Nephron (organoid): ENCODE results near the gene TSPAN16.

Source experiments
- H3K27ac Mint-ChIP-seq, 3 experiments: 2 replicates each; pipeline ENCODE4 v1.8.0; 2020; ENCODE audit warnings: mixed read lengths in 3 of 3, mild to moderate bottlenecking in 2 of 3, moderate library complexity in 1 of 3
- H3K27me3 Mint-ChIP-seq: 2 replicates; pipeline ENCODE4 v1.8.0; 2021; ENCODE audit warnings: low read depth, mild to moderate bottlenecking, moderate library complexity, mixed read lengths
- H3K36me3 Mint-ChIP-seq: 2 replicates; pipeline ENCODE4 v1.8.0; 2020; ENCODE audit warnings: low read depth, mixed read lengths
- H3K4me1 Mint-ChIP-seq: 2 replicates; pipeline ENCODE4 v1.8.0; 2020; ENCODE audit warnings: mixed read lengths
- H3K4me3 Mint-ChIP-seq, 3 experiments: 2 replicates each; pipeline ENCODE4 v1.8.0; 2020; ENCODE audit warnings: mild to moderate bottlenecking in 3 of 3, mixed read lengths in 3 of 3, moderate library complexity in 2 of 3
- H3K9me3 Mint-ChIP-seq: 2 replicates; pipeline ENCODE4 v1.8.0; 2020; ENCODE audit warnings: mixed read lengths
- TF ChIP-seq, protein P1 (sequence below), 3 experiments: fragments of 200-600 bp; sonication (generic); IDR thresholded peaks; one replicate each; pipeline ENCODE4 v1.5.0; 2021; ENCODE audit warnings: antibody characterized with exemption in 3 of 3; ENCODE audit not compliant: unreplicated experiment in 3 of 3

The TSPAN16 gene

DNA sequence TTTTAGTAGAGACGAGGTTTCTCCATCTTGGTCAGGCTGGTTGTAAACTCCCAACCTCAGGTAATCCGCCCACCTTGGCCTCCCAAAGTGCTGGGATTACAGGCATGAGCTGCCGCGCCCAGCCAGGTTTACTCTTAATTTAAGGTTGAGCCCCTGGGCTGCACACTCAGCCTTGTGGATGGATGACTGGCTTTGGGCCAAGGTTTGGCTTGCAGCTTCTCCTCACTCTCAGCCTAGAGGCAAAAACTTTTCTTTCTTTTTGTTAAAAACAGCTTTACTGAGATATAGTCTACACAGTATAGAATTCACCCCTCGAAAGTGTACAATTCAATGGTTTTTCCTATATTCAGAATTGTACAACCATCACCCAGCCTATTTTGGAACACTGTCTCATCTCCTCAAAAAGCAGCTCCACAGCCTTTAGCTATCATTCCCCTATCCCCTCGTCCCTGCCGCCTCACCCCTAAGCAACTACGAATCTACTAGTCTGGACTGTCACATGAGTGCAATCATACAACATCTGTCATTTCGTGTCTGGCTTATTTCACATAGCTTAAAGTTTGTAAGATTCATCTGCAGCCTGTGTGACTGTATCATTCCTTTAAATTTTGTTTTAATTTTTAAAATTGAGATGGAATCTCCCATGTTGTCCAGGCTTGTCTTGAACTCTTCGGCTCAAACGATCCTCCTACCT lies 14.5 kb upstream of the TSPAN16 start:
- peak overlapping the region in 1 of 3 experiments; percentile 6 for H3K4me3 Mint-ChIP-seq
- peaks cover 3% of the 10 kb centered on the region for H3K36me3 Mint-ChIP-seq
- H3K9me3 Mint-ChIP-seq = peaks cover 2% of the 10 kb centered on the region
- H3K4me1 Mint-ChIP-seq = peaks cover 17% of the 10 kb centered on the region
- peaks cover 3% of the 10 kb centered on the region for H3K27me3 Mint-ChIP-seq
- TF ChIP-seq, protein P1, sequence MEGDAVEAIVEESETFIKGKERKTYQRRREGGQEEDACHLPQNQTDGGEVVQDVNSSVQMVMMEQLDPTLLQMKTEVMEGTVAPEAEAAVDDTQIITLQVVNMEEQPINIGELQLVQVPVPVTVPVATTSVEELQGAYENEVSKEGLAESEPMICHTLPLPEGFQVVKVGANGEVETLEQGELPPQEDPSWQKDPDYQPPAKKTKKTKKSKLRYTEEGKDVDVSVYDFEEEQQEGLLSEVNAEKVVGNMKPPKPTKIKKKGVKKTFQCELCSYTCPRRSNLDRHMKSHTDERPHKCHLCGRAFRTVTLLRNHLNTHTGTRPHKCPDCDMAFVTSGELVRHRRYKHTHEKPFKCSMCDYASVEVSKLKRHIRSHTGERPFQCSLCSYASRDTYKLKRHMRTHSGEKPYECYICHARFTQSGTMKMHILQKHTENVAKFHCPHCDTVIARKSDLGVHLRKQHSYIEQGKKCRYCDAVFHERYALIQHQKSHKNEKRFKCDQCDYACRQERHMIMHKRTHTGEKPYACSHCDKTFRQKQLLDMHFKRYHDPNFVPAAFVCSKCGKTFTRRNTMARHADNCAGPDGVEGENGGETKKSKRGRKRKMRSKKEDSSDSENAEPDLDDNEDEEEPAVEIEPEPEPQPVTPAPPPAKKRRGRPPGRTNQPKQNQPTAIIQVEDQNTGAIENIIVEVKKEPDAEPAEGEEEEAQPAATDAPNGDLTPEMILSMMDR (IDR thresholded peaks at IDR 0.05; ENCODE audit: unreplicated experiment in 3 of 3) = no peak
- peak overlapping the region; percentile 70 to 92 (median 85) for H3K27ac Mint-ChIP-seq

DNA sequence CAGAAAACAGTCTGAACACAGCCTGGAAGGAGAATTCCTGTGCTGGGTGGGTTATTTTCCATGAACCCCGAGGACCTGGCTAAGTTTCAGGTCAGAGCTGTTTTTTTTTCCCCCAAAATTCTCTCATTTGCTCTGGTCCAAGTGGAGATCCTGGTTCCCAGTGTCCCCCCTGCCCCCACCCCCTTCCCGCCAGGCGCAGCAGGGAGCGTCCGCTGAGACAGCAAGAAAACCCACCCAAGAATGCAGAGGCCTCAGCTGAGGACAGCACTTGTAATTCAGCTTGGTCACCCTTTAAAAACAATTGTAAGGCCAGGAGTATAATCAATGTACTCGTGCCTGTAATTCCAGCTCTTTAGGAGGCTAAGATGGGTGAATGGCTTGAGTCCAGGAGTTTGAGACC lies 11.4 kb upstream of the TSPAN16 start:
- Mint-ChIP-seq H3K27me3 (no peaks in the 10 kb centered on the region), H3K9me3 (no peaks in the 10 kb centered on the region), H3K36me3 (no peaks in the 10 kb centered on the region), H3K4me3 (no peak overlapping the region), H3K4me1 (peaks cover 28% of the 10 kb centered on the region), H3K27ac (peak overlapping the region; percentile 69 to 83 (median 78))
- TF ChIP-seq, protein P1 (IDR thresholded peaks at IDR 0.05; ENCODE audit: unreplicated experiment in 3 of 3) = no peak

DNA sequence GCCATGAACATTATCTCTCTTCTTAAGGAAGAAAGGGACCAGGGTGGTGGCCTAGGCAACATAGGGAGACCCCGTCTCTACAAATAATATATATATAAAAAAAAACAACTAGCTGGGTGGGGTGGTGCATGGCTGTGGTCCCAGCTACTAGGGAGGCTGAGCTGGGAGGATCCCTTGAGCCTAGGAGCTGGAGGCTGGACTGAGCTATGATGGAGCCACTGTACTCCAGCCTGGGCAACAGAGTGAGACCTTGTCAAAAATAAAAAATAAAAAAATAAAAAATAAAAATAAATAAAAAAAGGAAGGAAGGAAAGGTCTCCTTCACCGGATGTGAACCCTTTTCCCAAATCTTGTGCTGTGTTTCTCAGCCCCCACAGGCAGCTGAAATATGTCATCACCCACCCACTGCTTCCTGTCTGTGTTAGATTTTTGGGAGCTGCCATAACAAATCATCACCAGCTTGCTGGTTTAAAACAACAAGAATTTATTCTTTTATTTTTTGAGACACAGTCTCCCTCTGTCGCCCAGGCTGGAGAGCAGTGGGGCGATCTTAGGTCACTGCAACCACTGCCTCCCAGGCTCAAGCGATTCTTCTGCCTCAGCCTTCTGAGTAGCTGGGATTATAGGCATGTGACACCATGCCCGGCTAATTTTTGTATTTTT lies 9.5 kb upstream of the TSPAN16 start:
- H3K4me1 Mint-ChIP-seq = peaks cover 26% of the 10 kb centered on the region
- peak overlapping the region in 1 of 3 experiments; percentile 80 for H3K27ac Mint-ChIP-seq
- H3K9me3 Mint-ChIP-seq = no peaks in the 10 kb centered on the region
- H3K4me3 Mint-ChIP-seq = no peak overlapping the region
- no peaks in the 10 kb centered on the region for H3K27me3 Mint-ChIP-seq
- H3K36me3 Mint-ChIP-seq = no peaks in the 10 kb centered on the region
- TF ChIP-seq, protein P1 (IDR thresholded peaks at IDR 0.05; ENCODE audit: unreplicated experiment in 3 of 3) = no peak

DNA sequence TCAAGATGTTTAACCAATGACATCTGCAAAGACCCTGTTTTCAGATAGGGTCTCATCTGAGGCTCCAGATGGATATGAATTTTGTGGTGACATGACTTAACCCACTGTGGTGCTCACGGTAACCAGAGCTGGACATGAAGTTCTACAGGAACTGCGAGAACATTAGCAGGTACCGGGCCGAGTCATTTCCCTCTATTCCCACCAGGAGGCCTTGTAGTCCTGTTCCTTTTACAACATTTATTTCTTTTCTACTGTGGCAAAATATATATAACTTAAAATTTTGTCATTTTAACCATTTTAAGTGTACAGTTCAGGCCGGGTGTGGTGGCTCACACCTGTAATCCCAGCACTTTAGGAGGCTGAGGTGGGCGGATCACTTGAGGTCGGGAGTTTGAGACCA lies 7.6 kb upstream of the TSPAN16 start:
- peak overlapping the region in 2 of 3 experiments; percentile 23 to 51 for H3K27ac Mint-ChIP-seq
- H3K4me3 Mint-ChIP-seq = no peak overlapping the region
- H3K27me3 Mint-ChIP-seq = no peaks in the 10 kb centered on the region
- H3K4me1 Mint-ChIP-seq = peaks cover 17% of the 10 kb centered on the region
- H3K9me3 Mint-ChIP-seq = no peaks in the 10 kb centered on the region
- no peaks in the 10 kb centered on the region for H3K36me3 Mint-ChIP-seq
- TF ChIP-seq, protein P1 (IDR thresholded peaks at IDR 0.05; ENCODE audit: unreplicated experiment in 3 of 3) = peak; percentile 35 to 47 (median 46)

DNA sequence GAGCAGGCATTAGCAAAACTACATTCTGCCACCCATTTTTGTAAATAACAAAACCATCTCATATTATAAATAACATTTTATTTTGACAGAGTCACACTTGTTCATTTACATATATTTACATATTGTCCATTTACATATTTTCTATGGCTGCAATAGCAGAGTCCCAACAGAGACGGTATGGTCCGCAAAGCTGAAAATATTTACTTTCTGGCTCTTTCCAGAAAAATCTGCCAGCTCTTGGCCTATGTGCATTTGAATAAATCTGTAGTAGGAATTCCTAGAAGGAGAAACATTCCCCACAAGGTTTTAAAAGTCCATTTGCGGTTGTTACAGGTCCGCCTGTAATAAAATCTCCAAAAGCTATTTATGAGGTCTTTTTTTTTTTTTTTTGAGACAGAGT lies 5.7 kb upstream of the TSPAN16 start:
- Mint-ChIP-seq H3K36me3 (no peaks in the 10 kb centered on the region), H3K27ac (no peak overlapping the region)

More for the DNA sequence above, 5.7 kb upstream of the TSPAN16 start:
- Mint-ChIP-seq H3K4me1 (peaks cover 17% of the 10 kb centered on the region), H3K4me3 (no peak overlapping the region), H3K9me3 (no peaks in the 10 kb centered on the region), H3K27me3 (peaks cover 4% of the 10 kb centered on the region)
- TF ChIP-seq, protein P1 (IDR thresholded peaks at IDR 0.05; ENCODE audit: unreplicated experiment in 3 of 3) = no peak
